AG09319 (cell line): ENCODE data around the gene PDPK1.

Experiments used
- DNase-seq: peaks from one replicate; pipeline ENCODE4 v3.0.0-alpha.2; 2010; ENCODE audit warnings: low read depth; ENCODE audit errors: extremely low read depth
- TF ChIP-seq, protein P1 (sequence below): IDR thresholded peaks from 2 replicates; pipeline ENCODE4 v1.5.1; 2011; ENCODE audit warnings: low read depth, mild to moderate bottlenecking, inconsistent platforms, low read length, moderate library complexity

The PDPK1 gene

DNA sequence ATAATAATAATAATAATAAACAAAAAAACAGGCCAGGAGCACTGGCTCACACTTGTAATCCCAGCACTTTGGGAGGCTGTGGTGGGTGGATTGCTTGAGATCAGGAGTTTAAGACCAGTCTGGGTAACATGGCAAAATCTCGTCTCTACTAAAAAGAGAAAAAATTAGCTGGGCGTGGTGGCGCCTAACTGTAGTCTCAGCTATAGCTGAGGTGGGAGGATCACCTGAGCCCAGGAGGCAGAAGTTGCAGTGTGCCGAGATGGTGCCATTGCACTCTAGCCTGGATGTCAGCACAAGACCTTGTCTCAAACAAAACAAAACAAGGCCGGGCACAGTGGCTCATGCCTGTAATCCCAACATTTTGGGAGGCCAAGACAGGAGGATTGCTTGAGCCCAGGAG is 42.8 kb upstream of the PDPK1 start:
- no peak for DNase-seq
- TF ChIP-seq, protein P1, sequence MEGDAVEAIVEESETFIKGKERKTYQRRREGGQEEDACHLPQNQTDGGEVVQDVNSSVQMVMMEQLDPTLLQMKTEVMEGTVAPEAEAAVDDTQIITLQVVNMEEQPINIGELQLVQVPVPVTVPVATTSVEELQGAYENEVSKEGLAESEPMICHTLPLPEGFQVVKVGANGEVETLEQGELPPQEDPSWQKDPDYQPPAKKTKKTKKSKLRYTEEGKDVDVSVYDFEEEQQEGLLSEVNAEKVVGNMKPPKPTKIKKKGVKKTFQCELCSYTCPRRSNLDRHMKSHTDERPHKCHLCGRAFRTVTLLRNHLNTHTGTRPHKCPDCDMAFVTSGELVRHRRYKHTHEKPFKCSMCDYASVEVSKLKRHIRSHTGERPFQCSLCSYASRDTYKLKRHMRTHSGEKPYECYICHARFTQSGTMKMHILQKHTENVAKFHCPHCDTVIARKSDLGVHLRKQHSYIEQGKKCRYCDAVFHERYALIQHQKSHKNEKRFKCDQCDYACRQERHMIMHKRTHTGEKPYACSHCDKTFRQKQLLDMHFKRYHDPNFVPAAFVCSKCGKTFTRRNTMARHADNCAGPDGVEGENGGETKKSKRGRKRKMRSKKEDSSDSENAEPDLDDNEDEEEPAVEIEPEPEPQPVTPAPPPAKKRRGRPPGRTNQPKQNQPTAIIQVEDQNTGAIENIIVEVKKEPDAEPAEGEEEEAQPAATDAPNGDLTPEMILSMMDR, result no peak

DNA sequence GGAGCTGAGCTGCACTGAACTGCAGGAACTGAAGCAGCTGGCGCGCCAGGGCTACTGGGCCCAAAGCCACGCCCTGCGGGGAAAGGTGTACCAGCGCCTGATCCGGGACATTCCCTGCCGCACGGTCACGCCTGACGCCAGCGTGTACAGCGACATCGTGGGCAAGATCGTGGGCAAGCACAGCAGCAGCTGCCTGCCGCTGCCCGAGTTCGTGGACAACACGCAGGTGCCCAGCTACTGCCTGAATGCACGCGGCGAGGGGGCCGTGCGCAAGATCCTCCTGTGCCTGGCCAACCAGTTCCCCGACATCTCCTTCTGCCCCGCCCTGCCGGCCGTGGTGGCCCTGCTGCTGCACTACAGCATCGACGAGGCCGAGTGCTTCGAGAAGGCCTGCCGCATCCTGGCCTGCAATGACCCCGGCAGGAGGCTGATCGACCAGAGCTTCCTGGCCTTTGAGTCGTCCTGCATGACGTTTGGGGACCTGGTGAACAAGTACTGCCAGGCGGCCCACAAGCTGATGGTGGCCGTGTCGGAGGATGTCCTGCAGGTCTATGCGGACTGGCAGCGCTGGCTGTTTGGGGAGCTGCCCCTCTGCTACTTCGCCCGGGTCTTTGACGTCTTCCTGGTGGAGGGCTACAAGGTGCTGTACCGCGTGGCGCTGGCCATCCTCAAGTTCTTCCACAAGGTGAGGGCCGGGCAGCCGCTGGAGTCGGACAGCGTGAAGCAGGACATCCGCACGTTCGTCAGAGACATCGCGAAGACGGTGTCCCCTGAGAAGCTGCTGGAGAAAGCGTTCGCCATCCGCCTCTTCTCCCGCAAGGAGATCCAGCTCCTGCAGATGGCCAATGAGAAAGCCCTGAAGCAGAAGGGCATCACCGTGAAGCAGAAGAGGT is 41.4 kb upstream of the PDPK1 start:
- TF ChIP-seq, protein P1, result no peak
- no peak for DNase-seq

DNA sequence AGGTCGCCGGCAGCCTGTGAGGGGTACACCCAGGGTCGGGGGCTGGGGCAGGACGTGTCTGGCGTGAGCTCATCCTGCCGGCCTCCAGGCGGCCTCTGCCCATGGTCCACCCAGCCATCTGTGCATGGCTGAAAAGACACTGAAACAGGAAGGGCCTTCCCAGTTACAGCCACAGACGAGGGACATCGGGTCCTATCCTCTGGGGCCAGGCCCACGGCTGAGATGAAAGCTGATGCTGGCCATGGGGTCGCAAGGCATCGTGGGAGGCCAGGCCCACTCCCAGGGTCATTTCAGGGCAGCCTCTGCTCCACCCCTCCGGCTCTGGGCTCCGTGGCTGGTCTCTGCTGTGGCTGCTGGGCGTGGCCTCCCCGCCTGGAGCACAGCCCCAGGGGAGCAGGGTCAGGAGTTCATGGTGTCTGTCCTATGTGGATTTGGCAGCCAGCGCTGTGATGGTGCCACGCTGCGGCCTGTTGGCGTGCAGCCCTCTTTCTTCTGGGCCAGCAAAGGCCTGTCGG is 40.6 kb upstream of the PDPK1 start:
- no peak for DNase-seq
- TF ChIP-seq, protein P1, result no peak

DNA sequence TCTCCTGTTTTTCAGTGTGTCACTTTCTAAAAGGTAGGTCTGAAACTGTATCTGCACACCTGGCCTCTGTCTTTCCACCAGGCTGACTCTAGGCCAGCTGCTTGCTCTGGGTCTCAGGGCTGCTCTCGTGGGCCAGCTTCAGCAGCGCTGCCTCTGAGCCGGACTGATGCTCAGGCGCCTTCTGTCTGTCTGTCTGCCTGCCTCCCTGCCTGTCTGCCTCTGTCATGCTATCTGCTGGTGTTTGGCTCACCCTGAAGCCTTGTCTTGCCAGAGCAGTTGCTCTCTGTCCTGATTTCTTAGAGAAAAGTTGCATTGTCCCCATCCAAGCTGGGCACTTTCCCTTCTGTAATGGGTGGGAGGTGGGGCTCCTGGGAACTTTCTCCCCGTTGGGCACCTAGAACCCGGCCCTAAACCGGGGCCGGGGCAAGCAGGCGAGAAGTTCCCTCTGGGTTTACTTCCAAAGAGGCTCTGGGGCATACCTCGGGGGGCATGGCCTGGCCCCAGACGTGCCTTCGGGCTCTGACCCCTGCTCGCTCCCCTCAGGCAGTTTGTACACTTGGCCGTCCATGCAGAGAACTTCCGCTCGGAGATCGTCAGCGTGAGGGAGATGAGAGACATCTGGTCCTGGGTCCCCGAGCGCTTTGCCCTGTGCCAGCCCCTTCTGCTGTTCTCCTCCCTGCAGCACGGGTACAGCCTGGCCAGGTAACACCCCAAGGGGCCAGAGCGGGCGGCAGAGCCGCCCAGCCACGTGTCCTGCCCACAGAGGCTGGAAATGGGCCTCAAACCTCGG is 39.9 kb upstream of the PDPK1 start:
- TF ChIP-seq, protein P1, result no peak

DNA sequence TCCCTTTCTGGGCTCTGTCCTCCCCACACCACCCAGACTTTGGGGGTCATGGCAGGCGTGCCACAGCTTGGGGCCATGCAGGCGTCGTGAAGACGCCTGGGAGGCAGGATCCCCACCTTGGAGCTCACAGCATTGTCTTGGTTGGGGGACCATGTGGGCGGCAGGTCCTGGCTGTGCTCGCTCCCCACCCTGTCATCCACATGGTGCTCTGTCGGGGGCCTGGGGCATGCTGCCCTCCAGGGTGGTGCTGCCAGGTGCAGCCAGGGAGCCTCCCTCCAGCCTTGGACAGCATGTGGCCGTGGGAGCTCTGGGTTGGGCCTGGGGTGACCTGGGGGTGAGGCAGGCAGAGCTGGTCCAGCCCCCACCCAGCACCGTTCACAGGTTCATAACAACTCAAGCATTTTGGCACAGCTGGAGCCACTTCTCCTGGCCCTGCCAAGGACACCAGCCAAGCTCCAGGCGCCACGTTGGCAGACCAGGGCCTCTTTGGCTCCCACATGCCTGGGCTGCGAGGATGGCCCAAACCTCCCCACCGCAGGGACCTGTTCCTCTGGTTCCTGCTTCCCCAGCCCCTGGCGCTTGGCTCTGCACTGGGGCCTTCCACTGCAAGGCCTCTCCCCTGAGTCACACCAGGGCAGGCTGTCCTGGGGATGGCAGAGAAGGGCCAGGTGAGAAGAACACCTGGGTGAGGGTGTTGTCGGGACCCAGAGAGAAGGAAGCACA is 39.1 kb upstream of the PDPK1 start:
- TF ChIP-seq, protein P1, result no peak
- DNase-seq, result no peak

More for the DNA sequence above, 39.9 kb upstream of the PDPK1 start:
- DNase-seq, result no peak

DNA sequence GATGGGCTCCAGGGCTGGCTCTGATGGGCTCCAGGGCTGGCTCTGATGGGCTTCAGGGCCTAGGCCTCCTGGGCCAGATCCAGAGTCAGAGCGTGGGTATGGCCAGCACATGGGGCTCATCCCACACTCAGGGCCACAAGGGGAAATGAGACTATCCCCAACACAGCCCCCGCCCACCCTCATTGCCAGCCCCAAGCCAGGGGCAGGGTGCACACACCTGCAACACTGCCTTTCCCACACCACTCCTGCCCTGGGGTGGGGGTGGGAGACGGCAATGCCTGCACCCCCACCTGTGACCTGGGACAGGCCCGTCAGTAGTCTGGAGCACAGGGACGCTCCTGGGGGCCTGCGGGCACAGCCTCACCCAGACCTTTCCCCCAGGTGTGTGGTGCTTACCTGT is 38.4 kb upstream of the PDPK1 start:
- DNase-seq, result no peak
- TF ChIP-seq, protein P1, result no peak
